ENCODE results near the gene CSNK2A1.

DNA sequence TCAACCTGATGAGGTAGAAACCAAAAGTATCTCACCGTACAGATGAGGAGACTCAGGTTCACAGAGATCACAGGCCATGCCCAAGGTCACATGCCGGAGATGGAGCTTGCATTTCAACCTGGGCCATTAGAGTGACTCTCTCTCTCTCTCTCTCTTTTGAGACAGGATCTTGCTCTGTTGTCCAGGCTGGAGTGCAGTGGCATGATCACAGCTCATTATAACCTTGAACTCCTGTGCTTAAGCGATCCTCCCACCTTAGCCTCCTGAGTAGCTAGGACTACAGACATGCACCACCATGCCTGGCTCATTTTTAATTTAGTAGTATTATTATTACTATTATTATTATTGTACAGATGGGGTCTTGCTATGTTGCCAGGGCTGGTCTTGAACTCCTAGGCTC lies 2.8 kb upstream of the CSNK2A1 start:
- TF ChIP-seq, protein P1, sequence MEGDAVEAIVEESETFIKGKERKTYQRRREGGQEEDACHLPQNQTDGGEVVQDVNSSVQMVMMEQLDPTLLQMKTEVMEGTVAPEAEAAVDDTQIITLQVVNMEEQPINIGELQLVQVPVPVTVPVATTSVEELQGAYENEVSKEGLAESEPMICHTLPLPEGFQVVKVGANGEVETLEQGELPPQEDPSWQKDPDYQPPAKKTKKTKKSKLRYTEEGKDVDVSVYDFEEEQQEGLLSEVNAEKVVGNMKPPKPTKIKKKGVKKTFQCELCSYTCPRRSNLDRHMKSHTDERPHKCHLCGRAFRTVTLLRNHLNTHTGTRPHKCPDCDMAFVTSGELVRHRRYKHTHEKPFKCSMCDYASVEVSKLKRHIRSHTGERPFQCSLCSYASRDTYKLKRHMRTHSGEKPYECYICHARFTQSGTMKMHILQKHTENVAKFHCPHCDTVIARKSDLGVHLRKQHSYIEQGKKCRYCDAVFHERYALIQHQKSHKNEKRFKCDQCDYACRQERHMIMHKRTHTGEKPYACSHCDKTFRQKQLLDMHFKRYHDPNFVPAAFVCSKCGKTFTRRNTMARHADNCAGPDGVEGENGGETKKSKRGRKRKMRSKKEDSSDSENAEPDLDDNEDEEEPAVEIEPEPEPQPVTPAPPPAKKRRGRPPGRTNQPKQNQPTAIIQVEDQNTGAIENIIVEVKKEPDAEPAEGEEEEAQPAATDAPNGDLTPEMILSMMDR (IDR thresholded peaks at IDR 0.05): no peak
- no peak for TF ChIP-seq POLR2A (IDR thresholded peaks at IDR 0.05)
